OCI-LY1 (cell line): ENCODE measurements around the gene ACTR3.

Source experiments
- EZH2 ChIP-seq: fragments of 200-600 bp; sonication (generic), shearing (Covaris generic); IDR thresholded peaks from 2 replicates; pipeline ENCODE4 v1.8.0; 2017; ENCODE audit warnings: borderline replicate concordance, mixed run types, mild to moderate bottlenecking, antibody characterized with exemption, low read length, moderate library complexity, mixed read lengths
- TF ChIP-seq, protein P1 (sequence below): fragments of 200-600 bp; sonication (generic), shearing (Covaris generic); IDR thresholded peaks from 2 replicates; pipeline ENCODE4 v1.5.1; 2017; ENCODE audit warnings: mild to moderate bottlenecking, antibody characterized with exemption, low read length, moderate library complexity, mixed read lengths

GRCh38 chr2:114006460-114006859 lies 116.6 kb downstream of the ACTR3 start:
- TF ChIP-seq, protein P1, sequence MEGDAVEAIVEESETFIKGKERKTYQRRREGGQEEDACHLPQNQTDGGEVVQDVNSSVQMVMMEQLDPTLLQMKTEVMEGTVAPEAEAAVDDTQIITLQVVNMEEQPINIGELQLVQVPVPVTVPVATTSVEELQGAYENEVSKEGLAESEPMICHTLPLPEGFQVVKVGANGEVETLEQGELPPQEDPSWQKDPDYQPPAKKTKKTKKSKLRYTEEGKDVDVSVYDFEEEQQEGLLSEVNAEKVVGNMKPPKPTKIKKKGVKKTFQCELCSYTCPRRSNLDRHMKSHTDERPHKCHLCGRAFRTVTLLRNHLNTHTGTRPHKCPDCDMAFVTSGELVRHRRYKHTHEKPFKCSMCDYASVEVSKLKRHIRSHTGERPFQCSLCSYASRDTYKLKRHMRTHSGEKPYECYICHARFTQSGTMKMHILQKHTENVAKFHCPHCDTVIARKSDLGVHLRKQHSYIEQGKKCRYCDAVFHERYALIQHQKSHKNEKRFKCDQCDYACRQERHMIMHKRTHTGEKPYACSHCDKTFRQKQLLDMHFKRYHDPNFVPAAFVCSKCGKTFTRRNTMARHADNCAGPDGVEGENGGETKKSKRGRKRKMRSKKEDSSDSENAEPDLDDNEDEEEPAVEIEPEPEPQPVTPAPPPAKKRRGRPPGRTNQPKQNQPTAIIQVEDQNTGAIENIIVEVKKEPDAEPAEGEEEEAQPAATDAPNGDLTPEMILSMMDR: no peak
- TF ChIP-seq EZH2: no peak
